ENCODE results near the gene TOX3. TPM values are rescaled to one million over a fixed set of nuclear protein-coding genes. Genes with fewer than 3 reads are reported as not detected.

The TOX3 gene
- total RNA-seq, 4 donors from 2014 or later: 0.16 to 1.1 (median 0.57) TPM; not detected in 1

GRCh38 chr16:52399116-52399515 is 147.8 kb downstream of the TOX3 start:
- no peak for TF ChIP-seq CTCF (IDR thresholded peaks at IDR 0.05; ENCODE audit: low read depth)

- no peak for TF ChIP-seq CTCF (IDR thresholded peaks at IDR 0.05; ENCODE audit: low read depth)
Observed at GRCh38 chr16:52398491-52398960, 148.4 kb downstream of the TOX3 start.

- TF ChIP-seq CTCF (IDR thresholded peaks at IDR 0.05; ENCODE audit: low read depth): no peak
Observed at GRCh38 chr16:52398021-52398420, 148.9 kb downstream of the TOX3 start.

- no peak for TF ChIP-seq CTCF (IDR thresholded peaks at IDR 0.05; ENCODE audit: low read depth)
Observed at GRCh38 chr16:52393448-52393847, 153.5 kb downstream of the TOX3 start.

GRCh38 chr16:52389045-52389444 is 157.9 kb downstream of the TOX3 start:
- no peak for TF ChIP-seq CTCF (IDR thresholded peaks at IDR 0.05; ENCODE audit: low read depth)
